Hindlimb muscle (tissue), 1 donor: ENCODE measurements around the gene APOM. TPM values are rescaled to one million over a fixed set of nuclear protein-coding genes. Genes with fewer than 3 reads are reported as not detected.

ENCODE experiments used
- DNase-seq: peaks from one replicate; pipeline ENCODE4 v3.0.0-alpha.2; 2013
- polyA plus RNA-seq: library from polyadenylated mRNA; unstranded; fragments of 120-200 nt; gene quantifications from one replicate; pipeline ENCODE4 v1.2.1, GENCODE V29; 2013; ENCODE audit not compliant: insufficient read length

The APOM gene
- polyA plus RNA-seq, 1 donor, result 3.3 TPM

- DNase-seq, result no peak
Observed at GRCh38 chr6:31658983-31659648, 3.4 kb downstream of the APOM start.

DNA sequence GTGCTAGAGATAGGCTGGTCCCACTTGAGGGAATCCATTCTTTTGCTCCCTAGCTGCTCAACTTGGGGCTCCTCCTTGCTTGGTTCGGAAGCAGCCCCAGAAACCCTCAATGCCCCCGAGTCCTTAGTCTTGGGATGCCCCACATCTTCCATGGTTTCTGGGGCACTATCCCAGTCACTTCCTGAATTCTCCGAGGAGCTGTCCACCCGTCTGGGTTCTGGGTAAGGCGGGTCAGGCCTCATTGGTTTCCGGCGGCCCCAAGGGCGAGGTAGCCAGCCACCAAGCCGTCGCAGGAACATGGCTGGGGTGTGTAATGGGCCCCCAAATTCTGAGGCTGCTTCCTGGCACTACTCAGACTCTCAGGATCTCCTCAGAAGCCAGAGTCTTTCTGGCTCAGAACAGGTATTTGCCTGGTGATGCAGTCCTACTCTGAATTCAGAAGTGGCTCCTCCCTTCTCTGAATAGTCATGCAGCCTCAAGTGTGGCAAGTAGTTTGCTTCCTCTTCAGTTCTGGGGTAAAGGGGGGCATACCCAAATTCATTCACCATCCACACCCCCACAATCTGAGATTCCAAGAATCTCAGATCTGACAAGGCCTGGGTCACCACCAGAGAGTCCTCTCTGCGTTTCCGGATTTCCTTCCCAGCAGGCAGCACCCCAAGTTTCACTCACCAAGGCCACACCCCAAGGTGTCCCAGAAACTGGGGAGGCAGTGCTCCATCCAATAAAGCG, 4.1 kb downstream of the APOM start:
- DNase-seq, result no peak

GRCh38 chr6:31660381-31661261, 4.9 kb downstream of the APOM start, which contains the start of gene C6orf47:
Gene C6orf47 (minus strand): TSS chr6:31660778. CDS start chr6:31659947, 831 bp downstream.
- DNase-seq, result peak; percentile 89

DNA sequence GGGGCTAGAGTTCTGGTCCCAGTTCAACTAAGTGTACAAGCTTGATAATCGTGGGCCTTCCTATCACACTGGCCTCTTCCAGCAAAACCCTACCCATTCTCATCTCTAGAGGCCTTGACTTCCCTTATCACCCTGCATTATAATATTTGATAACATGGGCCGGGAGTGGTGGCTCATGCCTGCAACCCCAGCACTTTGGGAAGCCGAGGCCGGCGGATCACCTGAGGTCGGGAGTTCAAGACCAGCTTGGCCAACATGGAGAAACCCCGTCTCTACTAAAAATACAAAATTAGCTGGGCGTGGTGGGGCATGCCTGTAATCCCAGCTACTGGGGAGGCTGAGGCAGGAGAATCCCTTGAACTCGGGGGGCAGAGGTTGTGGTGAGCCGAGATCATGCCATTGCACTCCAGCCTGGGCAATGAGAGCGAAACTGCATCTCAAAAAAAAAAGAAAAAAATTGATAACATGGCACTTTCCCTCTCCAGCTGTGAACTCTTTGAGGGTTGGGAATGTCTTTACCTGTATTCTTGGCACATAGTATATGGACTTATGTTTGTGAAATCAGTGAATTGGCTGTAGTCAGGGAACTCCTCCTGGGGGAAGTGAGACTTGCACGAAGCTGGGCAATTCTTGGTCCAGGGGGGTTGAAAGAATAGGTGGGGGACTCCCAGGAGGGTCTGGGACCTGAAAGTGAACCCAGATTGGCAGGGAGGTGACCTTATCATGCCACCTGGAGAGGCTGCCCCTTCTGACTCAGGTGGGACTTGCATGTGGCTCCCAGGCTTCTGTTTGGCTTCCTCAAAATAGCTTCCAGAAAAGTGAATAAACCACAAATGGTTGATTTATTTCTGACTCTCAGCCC, 5.8 kb downstream of the APOM start:
- no peak for DNase-seq

- no peak for DNase-seq
Observed at GRCh38 chr6:31662124-31662723, 6.5 kb downstream of the APOM start.

- no peak for DNase-seq
Observed at GRCh38 chr6:31663126-31663960, 7.6 kb downstream of the APOM start.

DNA sequence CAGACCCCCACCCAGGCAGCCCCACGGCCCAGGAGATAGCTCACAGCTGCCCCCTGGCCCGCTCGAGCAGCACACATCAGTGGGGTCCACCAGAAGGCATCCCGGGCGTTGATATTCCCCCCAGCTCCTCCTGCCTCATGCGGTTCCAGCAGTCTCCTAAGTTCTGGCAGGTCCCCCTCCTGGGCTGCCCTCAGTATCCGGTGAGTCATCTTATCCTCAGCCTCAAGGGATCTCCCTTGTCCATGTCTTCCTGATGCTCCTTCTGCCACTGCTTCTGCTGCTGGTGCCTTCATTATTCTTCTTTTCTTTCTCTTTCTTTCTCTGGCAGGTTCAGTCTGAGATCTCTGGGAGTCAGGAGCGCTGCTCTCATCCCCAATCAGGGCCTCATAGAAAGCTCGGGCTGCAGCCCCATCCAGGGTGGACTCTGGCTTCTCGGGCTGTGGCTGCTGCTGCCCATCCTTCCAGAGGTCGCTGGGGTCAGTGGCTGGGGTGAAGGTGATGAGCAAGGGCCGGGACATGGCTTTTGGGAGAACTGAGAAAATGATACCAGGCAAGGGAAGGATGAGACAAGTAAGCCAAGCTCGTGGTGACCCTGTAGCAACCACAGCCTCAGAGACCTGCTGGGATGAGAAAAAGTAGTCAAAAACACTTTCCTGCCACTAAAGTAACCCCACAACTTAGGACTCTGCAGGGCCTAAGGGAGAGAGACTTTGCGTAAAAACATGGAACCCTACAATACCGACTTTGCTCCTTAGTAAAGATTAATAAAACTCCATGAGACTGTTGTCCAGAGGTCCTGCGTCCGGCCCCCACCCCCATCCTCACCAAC, 8.5 kb downstream of the APOM start:
- DNase-seq, result peak; percentile 59

DNA sequence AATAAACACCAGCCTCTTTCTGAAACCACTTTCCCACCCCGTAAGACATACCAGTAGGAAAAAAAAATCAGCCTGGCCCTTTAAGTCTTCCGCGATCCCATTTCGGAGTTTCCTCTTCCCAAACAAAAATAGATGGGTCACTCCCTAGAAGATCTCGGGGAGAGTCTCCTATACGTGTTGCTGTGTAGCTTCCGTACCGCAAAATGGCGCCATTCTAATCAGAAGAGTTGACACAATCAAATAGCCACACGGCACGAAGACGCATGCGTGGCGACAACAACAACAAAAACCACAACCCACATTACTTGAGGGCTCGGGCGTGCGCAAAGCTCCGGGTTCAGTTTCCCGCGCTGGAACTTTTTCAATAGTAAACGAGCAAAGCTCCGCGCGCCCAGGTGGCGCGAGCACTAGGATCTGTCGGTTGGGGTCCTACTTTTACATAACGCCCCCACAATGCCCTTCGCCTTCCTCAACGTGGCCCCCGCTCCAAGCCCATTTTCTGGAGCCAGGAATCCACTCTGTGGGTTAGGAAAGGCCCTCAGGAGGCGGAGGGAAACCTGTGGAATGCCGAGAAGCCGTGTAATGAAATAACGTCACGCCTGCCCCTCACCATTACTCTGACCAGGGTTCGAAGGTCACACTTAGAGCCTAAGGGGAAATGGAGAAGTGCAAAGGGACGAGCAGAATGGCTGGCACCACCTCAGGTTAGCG, 9.3 kb downstream of the APOM start, which contains the start of gene GPANK1:
GPANK1 (minus strand) TSS at position 208 of the 711 bp plus-strand sequence. CDS start 519 bp downstream, outside the sequence.
- DNase-seq, result peak; percentile 96

DNA sequence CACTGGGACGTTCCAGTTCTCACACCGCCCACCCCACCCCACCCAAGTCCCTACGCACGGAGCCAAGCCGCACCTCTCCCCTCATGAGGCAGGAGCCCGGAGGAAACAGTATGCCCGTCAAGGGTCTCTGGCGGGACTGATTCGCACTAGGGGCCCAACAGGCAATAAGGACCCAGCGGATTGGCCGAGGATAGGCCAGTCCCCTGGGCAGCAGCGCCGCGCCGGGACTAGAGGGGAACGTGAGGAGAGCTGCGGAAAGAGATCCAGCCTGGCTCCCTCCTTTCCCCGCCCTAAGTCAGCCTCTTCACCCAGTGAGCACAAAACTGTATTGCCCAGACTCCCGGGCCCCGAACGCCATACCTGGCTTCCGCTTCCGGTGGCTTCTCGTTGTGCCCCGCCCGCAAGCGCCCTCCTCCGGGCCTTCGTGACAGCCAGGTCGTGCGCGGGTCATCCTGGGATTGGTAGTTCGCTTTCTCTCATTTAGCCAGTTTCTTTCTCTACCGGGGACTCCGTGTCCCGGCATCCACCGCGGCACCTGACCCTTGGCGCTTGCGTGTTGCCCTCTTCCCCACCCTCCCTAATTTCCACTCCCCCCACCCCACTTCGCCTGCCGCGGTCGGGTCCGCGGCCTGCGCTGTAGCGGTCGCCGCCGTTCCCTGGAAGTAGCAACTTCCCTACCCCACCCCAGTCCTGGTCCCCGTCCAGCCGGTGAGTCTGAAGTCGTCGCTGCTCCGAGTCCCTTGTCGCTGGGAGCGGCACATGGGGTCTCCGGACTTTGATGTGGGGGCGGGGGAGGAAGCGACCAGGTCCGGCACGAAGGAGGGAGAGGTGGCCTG, 10.0 kb downstream of the APOM start, which contains the start of gene CSNK2B:
CSNK2B (plus strand) TSS at position 580 of the 836 bp plus-strand sequence. CDS start 752 bp downstream, outside the sequence.
- DNase-seq, result peak; percentile 98

DNA sequence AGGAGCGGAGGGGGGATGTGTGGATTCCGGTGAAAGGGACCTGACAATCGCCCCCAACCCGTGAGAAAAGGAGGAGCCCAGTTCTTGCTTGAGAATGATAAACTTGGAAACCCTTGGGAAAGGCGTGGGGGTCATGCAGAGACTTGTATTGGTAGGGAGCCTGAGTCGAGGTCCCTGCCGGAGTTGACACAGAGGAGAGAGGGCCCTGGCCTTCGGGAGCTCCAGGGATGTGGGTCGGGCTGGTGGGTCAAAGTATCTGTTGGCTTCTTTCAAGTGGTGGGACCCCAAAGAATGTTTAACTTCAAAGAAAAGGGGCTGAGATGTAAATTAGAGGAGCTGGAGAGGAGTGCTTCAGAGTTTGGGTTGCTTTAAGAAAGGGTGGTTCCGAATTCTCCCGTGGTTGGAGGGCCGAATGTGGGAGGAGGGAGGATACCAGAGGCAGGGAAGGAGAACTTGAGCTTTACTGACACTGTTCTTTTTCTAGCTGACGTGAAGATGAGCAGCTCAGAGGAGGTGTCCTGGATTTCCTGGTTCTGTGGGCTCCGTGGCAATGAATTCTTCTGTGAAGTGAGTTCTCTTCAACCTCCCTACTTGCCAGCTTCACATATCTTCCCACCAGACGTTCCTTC, 10.8 kb downstream of the APOM start:
- DNase-seq, result no peak

- no peak for DNase-seq
Observed at GRCh38 chr6:31669676-31670075, 14.0 kb downstream of the APOM start, which contains the start of gene LY6G5B. Gene LY6G5B (plus strand): TSS chr6:31669976. CDS start chr6:31670951, 975 bp downstream.

GRCh38 chr6:31676322-31676903, 20.7 kb downstream of the APOM start:
- no peak for DNase-seq

- no peak for DNase-seq
Observed at GRCh38 chr6:31676904-31677303, 21.2 kb downstream of the APOM start.

- no peak for DNase-seq
Observed at GRCh38 chr6:31677955-31678354, 22.3 kb downstream of the APOM start.

DNA sequence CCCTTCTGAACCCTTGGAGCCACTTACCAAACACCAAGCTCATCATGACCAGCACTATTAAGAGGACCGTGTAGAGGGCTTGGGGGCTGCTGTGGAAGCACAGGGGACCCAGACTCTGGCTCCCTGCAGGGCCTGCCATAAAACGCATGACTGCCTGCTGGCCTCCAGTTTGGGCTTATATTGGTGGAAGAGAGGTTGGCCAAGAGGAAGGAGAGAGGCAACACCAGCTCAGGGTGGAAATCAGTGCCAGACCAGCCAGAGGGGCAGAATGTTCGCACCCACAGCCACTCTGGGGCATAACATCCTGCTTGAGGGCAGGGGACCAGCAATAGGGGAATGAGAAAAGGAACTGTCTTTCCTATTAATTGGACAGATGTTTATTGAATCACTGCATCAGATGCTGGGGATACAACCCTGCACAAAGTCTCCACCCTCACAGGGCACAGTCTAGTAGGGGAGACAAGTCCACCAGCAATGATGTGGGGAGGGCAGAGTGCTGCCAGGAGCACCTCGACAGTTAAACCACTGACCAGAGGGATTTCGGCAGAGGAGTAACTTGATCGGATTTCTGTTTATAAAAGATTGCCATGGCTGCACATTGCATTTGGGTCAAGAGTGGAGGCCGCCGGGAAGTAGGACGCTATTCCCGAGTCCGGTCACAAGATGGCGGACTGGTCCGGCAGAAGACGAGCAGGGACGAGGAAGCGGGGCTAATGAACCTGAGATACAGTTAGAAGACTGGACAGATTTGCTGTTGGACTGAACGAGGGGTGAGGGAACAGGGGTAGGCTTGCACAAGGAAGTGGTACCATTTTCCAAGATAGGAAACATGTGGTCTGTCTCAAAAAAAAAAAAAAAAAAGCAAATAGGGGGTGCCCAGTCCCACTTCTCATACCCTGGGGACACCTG, 24.8 kb downstream of the APOM start, which contains the start of gene LY6G5C:
LY6G5C (minus strand) TSS at position 842 of the 909 bp plus-strand sequence; CDS start at position 148, 694 bp downstream.
- peak; percentile 87 for DNase-seq
